HepG2 (cell line): ENCODE measurements around the gene AHCYL2. TPM values are rescaled to one million over a fixed set of nuclear protein-coding genes. Genes with fewer than 3 reads are reported as not detected.

Experiments
- ATAC-seq: fragments of 200-7000 bp; cut with Tn5 transposase; 3 replicates; pipeline ENCODE4 v1.9.1; 2020; ENCODE audit warnings: mild to moderate bottlenecking, moderate library complexity
- BruUV-seq: library from RNA; stranded (reverse); fragments of 400-500 nt; replicated peaks from 2 replicates; lab custom pipeline; 2021; lab: Mats Ljungman, UMichigan
- CTCF ChIA-PET: fragments of 300-600 bp; formaldehyde crosslinking; extraction: SDS; loops from one replicate; lab custom pipeline; 2021; ENCODE audit warnings: low total read pairs, inconsistent platforms, low intra/inter-chr PET ratio; lab: Yijun Ruan, JAX
- POLR2A ChIA-PET: fragments of 350-600 bp; sonication (Branson Sonifier 250); formaldehyde crosslinking; loops from one replicate; lab custom pipeline; 2020; ENCODE audit warnings: antibody characterized with exemption, inconsistent platforms; lab: Yijun Ruan, JAX
- DNase-seq: peaks from one replicate; pipeline ENCODE4 v3.0.0-alpha.2; 2015; ENCODE audit warnings: low spot score
- FAIRE-seq: peaks from 3 replicates; lab custom pipeline; 2011; peaks lifted over from hg19 to GRCh38; lab: Jason Lieb, UNC
- H2AFZ ChIP-seq: one replicate; pipeline ENCODE4 v1.6.1; 2011; ENCODE audit warnings: low read length, inconsistent platforms
- H3K27ac ChIP-seq: fragments of 300-600 bp; 3 replicates; pipeline ENCODE4 v1.8.0; 2011; ENCODE audit warnings: mixed run types, mild to moderate bottlenecking, mixed read lengths, low read length, inconsistent platforms; ENCODE audit not compliant: insufficient read depth; ENCODE audit errors: extremely low read length
- H3K27me3 ChIP-seq, 2 experiments: fragments of 200-600 bp in 1 of 2; 2 replicates in 1 of 2; 3 replicates in 1 of 2; pipeline versions ENCODE4 v1.6.0 to v1.8.0; 2011; ENCODE audit warnings: low read length in 2 of 2, mild to moderate bottlenecking in 2 of 2, moderate library complexity in 2 of 2, inconsistent platforms in 1 of 2; ENCODE audit not compliant: insufficient read depth in 2 of 2, control insufficient read depth in 1 of 2
- H3K36me3 ChIP-seq, 2 experiments: fragments of 200-600 bp in 1 of 2; replicated peaks in 1 of 2; 2 replicates in 1 of 2; 3 replicates in 1 of 2; pipeline versions ENCODE4 v1.5.1 to v1.8.0; 2011; ENCODE audit warnings: low read length in 2 of 2, inconsistent platforms in 1 of 2; ENCODE audit not compliant: insufficient read depth in 2 of 2, control insufficient read depth in 1 of 2
- H3K4me1 ChIP-seq: 2 replicates; pipeline ENCODE4 v1.5.1; 2012; ENCODE audit warnings: low read length, inconsistent platforms; ENCODE audit not compliant: insufficient read depth
- H3K4me2 ChIP-seq: 2 replicates; pipeline ENCODE4 v1.6.0; 2011; ENCODE audit warnings: low read depth, low read length, inconsistent platforms
- H3K4me3 ChIP-seq, 3 experiments: fragments of 200-600 bp in 1 of 3; sonication (generic), shearing (Covaris generic) in 1 of 3; replicated peaks in 1 of 3; 2 replicates each; pipeline ENCODE4 v1.5.1; 2011 to 2016; ENCODE audit warnings: low read length in 3 of 3, inconsistent platforms in 2 of 3, low read depth in 2 of 3, mild to moderate bottlenecking in 2 of 3, control low read depth in 1 of 3, mixed read lengths in 1 of 3; ENCODE audit not compliant: insufficient read depth in 1 of 3
- H3K79me2 ChIP-seq: one replicate; pipeline ENCODE4 v1.6.1; 2011; ENCODE audit warnings: low read length, inconsistent platforms; ENCODE audit not compliant: insufficient read depth
- H3K9ac ChIP-seq: 2 replicates; pipeline ENCODE4 v1.6.0; 2011; ENCODE audit warnings: mild to moderate bottlenecking, low read depth, low read length, inconsistent platforms; ENCODE audit not compliant: insufficient read depth
- H3K9me3 ChIP-seq: 2 replicates; pipeline ENCODE4 v1.5.1; 2012; ENCODE audit warnings: mild to moderate bottlenecking, low read length
- H4K20me1 ChIP-seq: 2 replicates; pipeline ENCODE4 v1.6.0; 2011; ENCODE audit warnings: inconsistent platforms, mild to moderate bottlenecking, low read length, moderate library complexity; ENCODE audit not compliant: insufficient read depth
- AHR ChIP-seq: IDR thresholded peaks from 2 replicates; pipeline ENCODE4 v1.6.1; 2018; ENCODE audit warnings: missing genetic modification reagents, missing compliant biosample characterization
- CBX1 ChIP-seq: IDR thresholded peaks from one replicate; pipeline ENCODE4 v1.6.1; 2016; ENCODE audit warnings: antibody characterized with exemption, low read depth
- HOXA9 ChIP-seq: sonication (generic); formaldehyde crosslinking; IDR thresholded peaks from 2 replicates; pipeline ENCODE4 v1.8.1; 2022; ENCODE audit warnings: missing genetic modification reagents, mild to moderate bottlenecking, moderate library complexity, borderline replicate concordance
- KDM3A ChIP-seq: IDR thresholded peaks from 2 replicates; pipeline ENCODE4 v1.6.1; 2018; ENCODE audit warnings: low read depth, missing compliant biosample characterization
- MAFG ChIP-seq: sonication (generic); formaldehyde crosslinking; IDR thresholded peaks from 2 replicates; pipeline ENCODE4 v1.5.1; 2020; ENCODE audit warnings: mild to moderate bottlenecking, missing genetic modification reagents
- NPAS2 ChIP-seq: sonication (generic); formaldehyde crosslinking; IDR thresholded peaks from 2 replicates; pipeline ENCODE4 v1.8.0; 2022; ENCODE audit warnings: mild to moderate bottlenecking, missing genetic modification reagents, borderline replicate concordance
- PHF8 ChIP-seq: sonication (generic); formaldehyde crosslinking; IDR thresholded peaks from 2 replicates; pipeline ENCODE4 v1.5.0; 2020; ENCODE audit warnings: missing genetic modification reagents
- SP2 ChIP-seq: sonication (generic); formaldehyde crosslinking; IDR thresholded peaks from 2 replicates; pipeline ENCODE4 v1.5.1; 2020; ENCODE audit warnings: mild to moderate bottlenecking, missing genetic modification reagents
- ZNF703 ChIP-seq: sonication (generic); formaldehyde crosslinking; IDR thresholded peaks from 2 replicates; pipeline ENCODE4 v1.5.1; 2020; ENCODE audit warnings: missing genetic modification reagents, mild to moderate bottlenecking, moderate library complexity, borderline replicate concordance
- WGBS: methylation state at CpG from one replicate; pipeline ENCODE4 v1.1.6; 2017; ENCODE audit warnings: low lambda C conversion rate; 5-methylcytosine and 5-hydroxymethylcytosine counted together
- in situ Hi-C: cut with HindIII; loops from 2 replicates; pipeline ENCODE4 v1.10.0; 2017; ENCODE audit warnings: low pct_unique_long_range_greater_than_20kb; ENCODE audit not compliant: extremely low pct_ligation_motif_present
- intact Hi-C: fragments of 100-400 bp; cut with micrococcal nuclease; formaldehyde crosslinking; loops from one replicate; pipeline ENCODE4 v1.10.0; 2022; ENCODE audit not compliant: unreplicated experiment
- polyA plus RNA-seq, 8 experiments: library from polyadenylated mRNA; depleted of rRNA in 3 of 8; stranded (reverse) in 7 of 8; unstranded in 1 of 8; fragments of >200 nt; fragmentation: Illumina TruSeq in 4 of 8; extraction: Trizol in 4 of 8; gene quantifications; 2 replicates each; pipeline versions ENCODE4 v1.2.1 to v1.2.3, GENCODE V29; 2011 to 2016; ENCODE audit warnings: low read depth in 4 of 8, missing spikeins in 1 of 8, mixed read lengths in 1 of 8; ENCODE audit not compliant: insufficient read depth in 1 of 8
- total RNA-seq, 5 experiments: library from RNA; depleted of rRNA; stranded (reverse); fragments of >200 nt; fragmentation: Illumina TruSeq; extraction: Trizol; gene quantifications; 2 replicates each; pipeline ENCODE4 v1.2.3, GENCODE V29; 2016; ENCODE audit warnings: low read depth in 1 of 5
- TF ChIP-seq, protein P1 (sequence below): sonication (generic); formaldehyde crosslinking; IDR thresholded peaks from 2 replicates; pipeline ENCODE4 v1.5.1; 2020; ENCODE audit warnings: mild to moderate bottlenecking, missing genetic modification reagents, borderline replicate concordance
- TF ChIP-seq, protein P2 (sequence below): sonication (generic); formaldehyde crosslinking; IDR thresholded peaks from 2 replicates; pipeline ENCODE4 v1.5.1; 2020; ENCODE audit warnings: missing genetic modification reagents, mild to moderate bottlenecking, borderline replicate concordance
- TF ChIP-seq, protein P3 (sequence below): sonication (generic); formaldehyde crosslinking; IDR thresholded peaks from 2 replicates; pipeline ENCODE4 v1.4.0; 2020; ENCODE audit warnings: missing genetic modification reagents, borderline replicate concordance

The AHCYL2 gene
- total and polyA plus RNA-seq, 2 of the 13 experiments (the other 11 are each of a cell fraction or from before 2014, with no cell fraction given), result 9.5 to 14.7 TPM

DNA sequence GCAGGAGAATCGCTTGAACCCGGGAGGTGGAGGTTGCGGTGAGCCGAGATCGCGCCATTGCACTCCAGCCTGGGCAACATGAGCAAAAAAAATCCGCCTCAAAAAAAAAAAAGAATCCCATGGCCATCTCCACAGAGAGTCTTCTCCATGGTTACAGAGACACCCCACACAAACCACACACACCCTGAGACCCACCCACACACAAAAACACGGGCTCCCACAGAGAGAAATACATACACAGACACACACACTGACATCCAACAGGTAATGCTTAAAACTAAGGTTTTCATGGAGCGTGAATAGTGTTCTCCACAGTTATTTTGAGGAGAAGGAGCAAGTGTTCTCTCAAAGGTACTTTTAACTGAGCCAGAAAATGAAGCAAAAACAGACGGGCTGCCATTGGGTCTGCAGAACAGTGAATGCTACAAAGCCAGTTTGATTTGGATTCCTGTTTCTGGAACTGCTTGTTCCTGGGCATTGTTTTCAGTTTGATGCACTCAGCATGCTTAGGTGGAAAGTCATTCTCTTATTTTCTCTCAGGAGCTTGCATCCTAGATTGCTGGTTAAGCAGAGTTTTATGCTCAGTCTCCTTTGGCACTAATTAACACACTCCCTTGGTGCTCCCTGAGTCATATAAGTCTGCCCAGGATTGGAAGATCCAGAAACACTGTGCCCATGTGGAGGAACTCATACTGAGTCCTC is 15.4 kb downstream of the AHCYL2 start:
- Histone ChIP-seq H3K4me3 (no peak overlapping the region), H3K36me3 (no peaks in the 10 kb centered on the region), H3K27me3 (no peaks in the 10 kb centered on the region), H3K27ac (no peak overlapping the region), H3K9ac (no peak overlapping the region), H3K4me2 (no peak overlapping the region), H4K20me1 (no peaks in the 10 kb centered on the region)
- CTCF ChIA-PET, result no interaction called here
- 98% methylated on average over 10 of the region's 10 CpGs for WGBS
- no peak for DNase-seq
- intact Hi-C loops, result no loop called here
- TF ChIP-seq, protein P1, sequence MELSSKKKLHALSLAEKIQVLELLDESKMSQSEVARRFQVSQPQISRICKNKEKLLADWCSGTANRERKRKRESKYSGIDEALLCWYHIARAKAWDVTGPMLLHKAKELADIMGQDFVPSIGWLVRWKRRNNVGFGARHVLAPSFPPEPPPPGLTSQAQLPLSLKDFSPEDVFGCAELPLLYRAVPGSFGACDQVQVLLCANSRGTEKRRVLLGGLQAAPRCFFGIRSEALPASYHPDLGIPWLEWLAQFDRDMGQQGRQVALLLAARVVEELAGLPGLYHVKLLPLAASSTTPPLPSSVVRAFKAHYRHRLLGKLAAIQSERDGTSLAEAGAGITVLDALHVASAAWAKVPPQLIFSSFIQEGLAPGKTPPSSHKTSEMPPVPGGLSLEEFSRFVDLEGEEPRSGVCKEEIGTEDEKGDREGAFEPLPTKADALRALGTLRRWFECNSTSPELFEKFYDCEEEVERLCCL, result no peak
- TF ChIP-seq CBX1 (no peak), MAFG (CRISPR knock-in tag) (no peak), NPAS2 (no peak), AHR (no peak), SP2 (CRISPR knock-in tag) (no peak), PHF8 (CRISPR knock-in tag) (no peak), HOXA9 (no peak), ZNF703 (no peak), KDM3A (no peak)
- TF ChIP-seq, protein P2, sequence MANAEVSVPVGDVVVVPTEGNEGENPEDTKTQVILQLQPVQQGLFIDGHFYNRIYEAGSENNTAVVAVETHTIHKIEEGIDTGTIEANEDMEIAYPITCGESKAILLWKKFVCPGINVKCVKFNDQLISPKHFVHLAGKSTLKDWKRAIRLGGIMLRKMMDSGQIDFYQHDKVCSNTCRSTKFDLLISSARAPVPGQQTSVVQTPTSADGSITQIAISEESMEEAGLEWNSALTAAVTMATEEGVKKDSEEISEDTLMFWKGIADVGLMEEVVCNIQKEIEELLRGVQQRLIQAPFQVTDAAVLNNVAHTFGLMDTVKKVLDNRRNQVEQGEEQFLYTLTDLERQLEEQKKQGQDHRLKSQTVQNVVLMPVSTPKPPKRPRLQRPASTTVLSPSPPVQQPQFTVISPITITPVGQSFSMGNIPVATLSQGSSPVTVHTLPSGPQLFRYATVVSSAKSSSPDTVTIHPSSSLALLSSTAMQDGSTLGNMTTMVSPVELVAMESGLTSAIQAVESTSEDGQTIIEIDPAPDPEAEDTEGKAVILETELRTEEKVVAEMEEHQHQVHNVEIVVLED (CRISPR knock-in tag), result no peak
- TF ChIP-seq, protein P3, sequence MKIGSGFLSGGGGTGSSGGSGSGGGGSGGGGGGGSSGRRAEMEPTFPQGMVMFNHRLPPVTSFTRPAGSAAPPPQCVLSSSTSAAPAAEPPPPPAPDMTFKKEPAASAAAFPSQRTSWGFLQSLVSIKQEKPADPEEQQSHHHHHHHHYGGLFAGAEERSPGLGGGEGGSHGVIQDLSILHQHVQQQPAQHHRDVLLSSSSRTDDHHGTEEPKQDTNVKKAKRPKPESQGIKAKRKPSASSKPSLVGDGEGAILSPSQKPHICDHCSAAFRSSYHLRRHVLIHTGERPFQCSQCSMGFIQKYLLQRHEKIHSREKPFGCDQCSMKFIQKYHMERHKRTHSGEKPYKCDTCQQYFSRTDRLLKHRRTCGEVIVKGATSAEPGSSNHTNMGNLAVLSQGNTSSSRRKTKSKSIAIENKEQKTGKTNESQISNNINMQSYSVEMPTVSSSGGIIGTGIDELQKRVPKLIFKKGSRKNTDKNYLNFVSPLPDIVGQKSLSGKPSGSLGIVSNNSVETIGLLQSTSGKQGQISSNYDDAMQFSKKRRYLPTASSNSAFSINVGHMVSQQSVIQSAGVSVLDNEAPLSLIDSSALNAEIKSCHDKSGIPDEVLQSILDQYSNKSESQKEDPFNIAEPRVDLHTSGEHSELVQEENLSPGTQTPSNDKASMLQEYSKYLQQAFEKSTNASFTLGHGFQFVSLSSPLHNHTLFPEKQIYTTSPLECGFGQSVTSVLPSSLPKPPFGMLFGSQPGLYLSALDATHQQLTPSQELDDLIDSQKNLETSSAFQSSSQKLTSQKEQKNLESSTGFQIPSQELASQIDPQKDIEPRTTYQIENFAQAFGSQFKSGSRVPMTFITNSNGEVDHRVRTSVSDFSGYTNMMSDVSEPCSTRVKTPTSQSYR (CRISPR knock-in tag), result no peak
- TF ChIP-seq, all 625 proteins: peak for 0
- in situ Hi-C loops, result no loop called here
- Histone ChIP-seq H2AFZ (no peak overlapping the region), H3K4me1 (0 out of 2 replicates have a peak, but pooled peaks cover 7% of the 10 kb centered on the region), H3K9me3 (no peaks in the 10 kb centered on the region), H3K79me2 (peaks cover 3% of the 10 kb centered on the region)
- BruUV-seq, result no TSS peak
- POLR2A ChIA-PET, result no interaction called here
- no peak for ATAC-seq
- FAIRE-seq, result no peak
